ENCODE measurements around the gene RB1. TPM values are rescaled to one million over a fixed set of nuclear protein-coding genes. Genes with fewer than 3 reads are reported as not detected.
A peak's percentile ranks its signal among the peaks of the same experiment; 100 is the strongest.
"Not testable (repeated sequence)": the region's sequence is repeated elsewhere in the genome, so short reads cannot be mapped to it uniquely, and the experiment has no call there.

RB1 gene
- total RNA-seq, 2 donors from 2014 or later, result 28.9 to 37.3 TPM

GRCh38 chr13:48422003-48422402 is 118.5 kb downstream of the RB1 start:
- ATAC-seq (replicated peaks); H3K27ac Mint-ChIP-seq; H3K36me3 Mint-ChIP-seq (ENCODE audit: low read depth); H3K4me1 Mint-ChIP-seq; H3K27me3 Mint-ChIP-seq; H3K4me3 Mint-ChIP-seq: not testable (repeated sequence)
- H3K9me3 Mint-ChIP-seq, result peaks cover 17% of the 10 kb centered on the region

DNA sequence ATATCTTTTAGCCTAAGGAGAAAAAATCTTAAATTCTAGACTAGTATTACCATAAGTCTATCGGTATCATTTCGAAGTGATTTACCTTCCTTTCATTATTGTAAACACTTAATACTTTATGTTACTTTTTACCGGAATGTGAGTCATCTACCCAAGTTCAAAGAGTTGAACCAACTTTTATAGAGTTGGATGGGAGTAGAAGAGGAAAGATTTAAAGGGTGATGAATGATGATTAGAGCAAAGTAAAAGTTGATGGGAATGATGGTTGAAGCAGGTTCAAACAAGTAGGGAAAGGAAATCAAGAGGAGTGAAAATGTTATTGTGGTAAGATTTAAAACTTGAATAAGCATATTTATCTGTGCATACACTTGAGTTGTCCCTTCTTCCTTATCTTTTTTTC is 120.7 kb downstream of the RB1 start:
- no peaks in the 10 kb centered on the region for H3K27me3 Mint-ChIP-seq
- no peaks in the 10 kb centered on the region for H3K36me3 Mint-ChIP-seq (ENCODE audit: low read depth)
- peaks cover 9% of the 10 kb centered on the region for H3K4me1 Mint-ChIP-seq
- H3K9me3 Mint-ChIP-seq, result peaks cover 9% of the 10 kb centered on the region
- no peak for ATAC-seq (replicated peaks)
- no peak overlapping the region for H3K4me3 Mint-ChIP-seq
- H3K27ac Mint-ChIP-seq, result no peak overlapping the region

DNA sequence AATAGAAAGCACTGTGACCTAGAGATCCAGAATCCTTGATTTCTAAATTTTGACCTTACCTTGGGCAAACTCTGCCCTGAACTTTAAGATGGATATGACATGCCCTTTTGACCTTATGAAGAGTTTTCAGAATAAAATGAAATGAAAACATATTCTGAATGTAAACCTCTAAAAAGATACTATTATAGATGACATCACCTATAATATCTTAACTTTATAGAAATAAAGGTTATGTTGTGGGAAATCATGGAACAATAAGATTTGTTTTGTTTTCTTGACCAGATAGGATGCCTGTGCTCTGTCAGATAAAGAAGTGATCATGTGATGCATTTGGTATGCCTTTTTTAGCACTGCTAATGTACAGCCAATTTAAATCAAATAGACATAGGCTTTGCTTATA is 122.5 kb downstream of the RB1 start:
- Mint-ChIP-seq H3K36me3 (ENCODE audit: low read depth) (no peaks in the 10 kb centered on the region), H3K9me3 (peaks cover 4% of the 10 kb centered on the region), H3K27me3 (no peaks in the 10 kb centered on the region), H3K4me1 (peaks cover 16% of the 10 kb centered on the region), H3K4me3 (no peak overlapping the region), H3K27ac (no peak overlapping the region)
- ATAC-seq (replicated peaks), result no peak

DNA sequence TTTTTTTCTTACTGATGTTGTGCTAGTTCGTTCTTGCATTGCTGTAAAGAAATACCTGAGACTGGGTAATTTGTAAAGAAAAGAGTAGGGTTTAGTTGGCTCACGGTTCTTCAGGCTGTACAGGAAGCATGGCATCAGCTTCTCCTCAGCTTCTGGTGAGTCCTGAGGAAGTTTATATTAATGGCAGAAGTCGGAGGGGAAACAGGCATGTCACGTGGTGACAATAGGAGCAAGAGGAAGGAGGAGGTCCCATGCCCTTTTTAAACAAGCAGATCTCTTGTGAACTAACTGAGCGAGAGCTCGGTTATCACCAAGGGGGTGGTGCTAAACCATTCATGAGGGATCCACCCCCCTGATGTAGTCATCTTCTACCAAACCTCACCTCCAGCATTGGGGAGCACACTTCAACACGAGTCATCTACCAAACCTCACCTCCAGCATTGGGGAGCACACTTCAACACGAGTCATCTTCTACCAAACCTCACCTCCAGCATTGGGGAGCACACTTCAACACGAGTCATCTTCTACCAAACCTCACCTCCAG is 123.3 kb downstream of the RB1 start:
- H3K9me3 Mint-ChIP-seq; H3K4me3 Mint-ChIP-seq; H3K27me3 Mint-ChIP-seq; H3K36me3 Mint-ChIP-seq (ENCODE audit: low read depth): not testable (repeated sequence)
- Mint-ChIP-seq H3K27ac (peak overlapping the region; percentile 75), H3K4me1 (peaks cover 18% of the 10 kb centered on the region)
- peak; percentile 62 for ATAC-seq (replicated peaks)

DNA sequence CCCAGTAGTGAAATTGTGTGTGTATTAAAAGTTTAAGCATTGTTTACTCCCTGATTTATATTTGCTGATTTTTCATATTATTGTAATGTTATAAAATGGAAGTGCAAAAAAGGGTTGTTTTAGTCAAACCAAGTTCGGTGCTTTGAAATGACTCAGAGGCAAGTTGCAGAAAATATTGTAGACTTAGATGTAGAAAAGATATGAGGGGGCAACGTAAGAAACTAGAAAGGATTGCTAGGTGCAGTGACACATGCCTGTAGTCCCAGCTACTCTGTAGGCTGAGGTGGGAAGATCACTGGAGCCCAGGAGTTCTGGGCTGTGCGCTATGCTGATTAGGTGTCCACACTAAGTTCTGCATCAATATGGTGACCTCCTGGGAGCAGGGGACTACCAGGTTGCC is 125.5 kb downstream of the RB1 start:
- no peak overlapping the region for H3K4me3 Mint-ChIP-seq
- H3K4me1 Mint-ChIP-seq, result peaks cover 24% of the 10 kb centered on the region
- H3K9me3 Mint-ChIP-seq, result peaks cover 4% of the 10 kb centered on the region
- H3K36me3 Mint-ChIP-seq (ENCODE audit: low read depth), result no peaks in the 10 kb centered on the region
- no peaks in the 10 kb centered on the region for H3K27me3 Mint-ChIP-seq
- peak; percentile 42 for ATAC-seq (replicated peaks)
- H3K27ac Mint-ChIP-seq, result no peak overlapping the region

DNA sequence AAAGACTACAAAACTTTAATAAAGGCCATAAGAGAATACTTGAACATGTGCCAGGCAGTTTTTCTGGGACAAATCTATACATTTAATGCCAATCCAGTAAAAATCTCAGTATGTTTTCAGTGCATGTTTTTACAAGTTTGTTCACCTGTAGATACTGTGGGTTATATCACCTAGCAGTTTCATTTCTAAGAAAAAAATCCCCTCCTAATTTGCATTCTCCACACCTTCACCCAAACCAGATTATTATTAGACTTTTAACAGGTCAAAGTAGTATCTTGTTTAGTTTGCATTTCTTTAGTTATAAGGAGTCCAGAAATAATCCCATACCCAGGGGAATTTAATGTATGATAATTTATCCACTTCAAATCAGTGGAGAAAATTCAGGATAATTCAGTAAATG is 126.3 kb downstream of the RB1 start:
- ATAC-seq (replicated peaks), result no peak
- H3K36me3 Mint-ChIP-seq (ENCODE audit: low read depth), result no peaks in the 10 kb centered on the region
- H3K9me3 Mint-ChIP-seq, result peaks cover 4% of the 10 kb centered on the region
- H3K27me3 Mint-ChIP-seq, result no peaks in the 10 kb centered on the region
- H3K4me1 Mint-ChIP-seq, result peaks cover 26% of the 10 kb centered on the region
- no peak overlapping the region for H3K27ac Mint-ChIP-seq
- no peak overlapping the region for H3K4me3 Mint-ChIP-seq

- peaks cover 33% of the 10 kb centered on the region for H3K4me1 Mint-ChIP-seq
- H3K4me3 Mint-ChIP-seq, result peak overlapping the region; percentile 49
- no peaks in the 10 kb centered on the region for H3K27me3 Mint-ChIP-seq
- H3K27ac Mint-ChIP-seq, result peak overlapping the region; percentile 71
- ATAC-seq (replicated peaks), result peak; percentile 61
- peaks cover 4% of the 10 kb centered on the region for H3K9me3 Mint-ChIP-seq
- H3K36me3 Mint-ChIP-seq (ENCODE audit: low read depth), result no peaks in the 10 kb centered on the region
These were observed 127.9 kb downstream of the RB1 start for GRCh38 chr13:48431431-48431830.

DNA sequence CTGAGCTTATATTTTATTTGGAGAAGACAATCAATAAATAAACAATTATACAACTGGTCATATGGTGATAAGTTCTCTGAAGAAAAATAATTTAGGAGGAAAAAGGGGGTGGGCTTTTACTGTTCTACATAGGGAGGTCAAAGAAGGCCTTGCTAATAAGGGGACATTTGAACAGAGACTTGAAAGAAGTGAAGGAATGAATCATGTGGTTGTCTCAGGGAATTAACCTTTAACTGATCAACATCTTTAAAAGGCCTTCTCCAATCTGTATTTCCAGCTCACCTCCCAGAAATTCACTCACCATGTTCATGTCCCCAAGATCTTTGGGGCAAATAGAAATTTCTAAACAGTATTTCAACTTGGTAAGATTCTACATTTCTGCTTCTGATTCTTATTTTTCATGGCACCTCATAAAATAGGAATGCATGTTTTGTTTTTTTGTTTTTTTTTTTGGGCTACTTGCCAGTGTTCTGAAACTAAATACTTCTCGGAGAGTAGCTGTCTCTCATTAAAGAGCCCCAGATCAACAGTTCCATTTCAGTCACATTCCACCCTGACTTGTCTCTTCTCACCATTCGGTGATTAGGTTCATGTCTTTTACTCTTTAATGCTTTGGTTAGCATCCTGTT is 128.6 kb downstream of the RB1 start:
- peak; percentile 65 for ATAC-seq (replicated peaks)
- no peaks in the 10 kb centered on the region for H3K27me3 Mint-ChIP-seq
- H3K9me3 Mint-ChIP-seq, result no peaks in the 10 kb centered on the region
- peaks cover 33% of the 10 kb centered on the region for H3K4me1 Mint-ChIP-seq
- peak overlapping the region; percentile 49 for H3K4me3 Mint-ChIP-seq
- H3K27ac Mint-ChIP-seq, result peak overlapping the region; percentile 71
- H3K36me3 Mint-ChIP-seq (ENCODE audit: low read depth), result no peaks in the 10 kb centered on the region

DNA sequence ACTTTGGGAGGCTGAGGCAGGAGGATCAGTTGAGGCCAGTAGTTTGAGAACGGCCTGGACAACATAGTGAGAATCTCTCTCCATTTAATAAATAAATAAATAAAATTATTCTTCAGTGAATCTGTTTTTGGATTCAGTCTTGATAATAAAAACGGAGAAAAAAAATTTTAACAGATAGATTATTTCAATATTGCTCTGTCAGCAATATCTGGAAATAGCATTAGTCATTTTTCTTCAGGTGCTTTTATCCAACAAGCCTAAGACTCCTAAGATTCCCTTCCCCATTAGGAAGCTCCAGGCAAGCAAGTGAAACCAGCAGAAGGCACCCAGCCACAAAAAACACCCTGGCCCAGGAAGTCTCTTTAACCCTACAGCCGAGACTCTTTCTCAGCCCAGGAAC is 130.6 kb downstream of the RB1 start:
- Mint-ChIP-seq H3K9me3 (no peaks in the 10 kb centered on the region), H3K4me1 (peaks cover 30% of the 10 kb centered on the region), H3K4me3 (no peak overlapping the region), H3K27ac (no peak overlapping the region), H3K27me3 (no peaks in the 10 kb centered on the region), H3K36me3 (ENCODE audit: low read depth) (no peaks in the 10 kb centered on the region)
- ATAC-seq (replicated peaks), result no peak

DNA sequence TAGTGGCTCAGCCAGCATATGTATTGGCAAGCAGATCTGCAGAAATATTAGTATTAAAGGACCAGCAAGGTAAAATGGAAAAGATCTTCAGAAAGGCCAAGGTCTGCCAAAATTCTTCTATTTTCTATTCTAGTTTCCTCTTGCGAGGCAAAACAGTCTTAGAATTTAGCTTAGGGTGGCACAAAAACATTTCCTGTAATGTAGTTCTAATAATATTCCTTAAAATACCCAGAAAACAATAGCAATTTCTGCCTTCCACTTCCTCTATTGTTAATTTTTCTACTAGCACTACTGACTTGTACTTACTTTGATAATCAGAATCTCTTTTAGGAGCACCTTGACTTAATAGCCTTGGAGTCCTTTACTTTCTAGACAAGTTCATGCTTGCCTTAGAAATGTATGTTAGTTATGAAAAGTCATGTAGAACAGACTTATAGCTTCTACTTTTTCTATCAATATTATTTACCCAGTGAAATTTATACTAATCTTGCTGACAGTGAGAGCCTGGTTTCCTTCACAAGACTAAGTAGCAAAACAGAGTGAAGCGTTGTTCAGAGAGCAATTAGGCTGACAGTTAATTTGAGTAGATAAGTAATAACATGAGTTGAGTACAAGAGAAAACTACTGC is 133.2 kb downstream of the RB1 start:
- H3K9me3 Mint-ChIP-seq, result no peaks in the 10 kb centered on the region
- peaks cover 21% of the 10 kb centered on the region for H3K4me1 Mint-ChIP-seq
- ATAC-seq (replicated peaks), result no peak
- no peak overlapping the region for H3K27ac Mint-ChIP-seq
- no peak overlapping the region for H3K4me3 Mint-ChIP-seq
- no peaks in the 10 kb centered on the region for H3K36me3 Mint-ChIP-seq (ENCODE audit: low read depth)
- no peaks in the 10 kb centered on the region for H3K27me3 Mint-ChIP-seq

DNA sequence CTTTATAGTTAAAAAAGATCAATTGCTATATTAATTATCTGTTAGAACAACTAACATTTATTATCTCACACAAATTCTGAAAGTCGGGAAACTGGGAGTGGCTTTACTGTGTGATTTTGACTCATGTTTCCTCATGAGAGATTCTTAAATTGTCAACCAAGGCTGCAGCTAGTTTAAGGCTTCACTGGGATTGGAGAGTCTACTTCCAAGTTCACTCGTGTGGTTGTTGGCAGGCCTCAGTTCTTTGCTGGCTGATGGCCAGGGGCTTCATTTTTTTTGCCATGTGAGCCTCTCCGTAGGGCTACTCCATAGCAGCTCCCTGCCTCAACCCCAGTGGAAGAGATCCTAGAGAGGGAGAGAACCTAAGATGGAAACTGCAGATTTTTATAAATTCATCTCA is 133.8 kb downstream of the RB1 start:
- Mint-ChIP-seq H3K27ac (no peak overlapping the region), H3K4me3 (no peak overlapping the region), H3K9me3 (no peaks in the 10 kb centered on the region), H3K27me3 (no peaks in the 10 kb centered on the region), H3K36me3 (ENCODE audit: low read depth) (no peaks in the 10 kb centered on the region), H3K4me1 (peaks cover 15% of the 10 kb centered on the region)
- ATAC-seq (replicated peaks), result no peak

GRCh38 chr13:48443442-48444208 is 140.1 kb downstream of the RB1 start:
- Mint-ChIP-seq H3K27me3 (no peaks in the 10 kb centered on the region), H3K4me1 (peaks cover 4% of the 10 kb centered on the region), H3K9me3 (no peaks in the 10 kb centered on the region), H3K27ac (no peak overlapping the region), H3K36me3 (ENCODE audit: low read depth) (no peaks in the 10 kb centered on the region), H3K4me3 (peak overlapping the region; percentile 12)
- peak; percentile 56 for ATAC-seq (replicated peaks)

DNA sequence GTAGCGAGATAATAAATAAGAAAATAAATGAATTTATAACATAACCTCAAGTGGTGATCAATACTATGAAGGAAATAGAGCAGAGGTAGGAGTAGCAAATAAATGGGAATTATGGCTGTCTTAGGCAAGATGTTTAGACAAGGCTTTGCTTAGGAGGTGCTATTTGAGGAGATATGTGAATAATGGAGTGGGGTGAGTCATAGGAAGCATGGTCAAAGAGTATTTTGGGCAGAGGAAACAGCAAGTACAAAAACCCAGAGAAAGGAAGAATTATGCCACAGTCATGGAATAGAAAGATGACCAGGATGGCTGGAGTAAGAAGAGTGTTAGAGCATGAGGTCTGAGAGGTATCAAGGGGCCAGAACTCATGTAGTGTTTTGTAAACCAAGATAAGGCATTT is 142.9 kb downstream of the RB1 start:
- Mint-ChIP-seq H3K9me3 (peaks cover 9% of the 10 kb centered on the region), H3K27ac (no peak overlapping the region), H3K4me1 (peaks cover 4% of the 10 kb centered on the region), H3K36me3 (ENCODE audit: low read depth) (peaks cover 5% of the 10 kb centered on the region), H3K27me3 (no peaks in the 10 kb centered on the region), H3K4me3 (no peak overlapping the region)
- peak; percentile 50 for ATAC-seq (replicated peaks)

DNA sequence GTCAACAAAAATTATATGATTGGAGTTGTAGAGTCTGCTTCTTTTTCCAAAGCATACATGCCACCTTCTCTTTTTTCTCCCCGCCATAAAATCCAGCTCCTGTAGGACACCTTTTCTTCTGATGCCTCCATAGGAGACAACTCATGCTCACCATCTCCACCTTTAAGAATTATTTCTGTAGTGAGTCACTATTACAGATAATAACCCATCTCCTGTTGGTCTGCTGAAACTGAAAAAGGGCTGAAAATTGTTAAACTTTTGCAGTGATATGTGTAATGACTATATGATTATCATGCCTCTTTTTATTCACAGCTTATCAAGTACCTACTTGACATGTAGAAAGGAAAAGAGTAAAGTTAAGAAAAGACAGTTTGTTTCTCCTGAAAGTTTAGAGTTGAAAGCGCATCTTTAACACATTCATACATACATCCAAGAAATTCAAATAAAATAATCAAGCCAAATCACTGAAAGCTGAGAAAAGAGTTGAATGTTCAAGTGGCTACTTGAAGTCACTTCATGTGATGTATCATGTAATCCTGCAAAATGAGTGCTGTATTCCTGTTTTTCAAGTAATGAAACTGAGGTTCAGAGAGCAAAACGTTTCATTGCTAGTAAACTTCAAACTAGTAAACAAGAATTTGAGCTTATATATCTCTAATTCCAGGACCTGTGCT is 144.9 kb downstream of the RB1 start:
- Mint-ChIP-seq H3K4me3 (no peak overlapping the region), H3K4me1 (peaks cover 13% of the 10 kb centered on the region)
- ATAC-seq (replicated peaks), result peak; percentile 16

More for the DNA sequence above, 144.9 kb downstream of the RB1 start:
- H3K36me3 Mint-ChIP-seq (ENCODE audit: low read depth), result peaks cover 20% of the 10 kb centered on the region
- H3K27ac Mint-ChIP-seq, result no peak overlapping the region
- no peaks in the 10 kb centered on the region for H3K27me3 Mint-ChIP-seq
- peaks cover 9% of the 10 kb centered on the region for H3K9me3 Mint-ChIP-seq
